ENCODE results near the gene CROCC.

CROCC gene

DNA sequence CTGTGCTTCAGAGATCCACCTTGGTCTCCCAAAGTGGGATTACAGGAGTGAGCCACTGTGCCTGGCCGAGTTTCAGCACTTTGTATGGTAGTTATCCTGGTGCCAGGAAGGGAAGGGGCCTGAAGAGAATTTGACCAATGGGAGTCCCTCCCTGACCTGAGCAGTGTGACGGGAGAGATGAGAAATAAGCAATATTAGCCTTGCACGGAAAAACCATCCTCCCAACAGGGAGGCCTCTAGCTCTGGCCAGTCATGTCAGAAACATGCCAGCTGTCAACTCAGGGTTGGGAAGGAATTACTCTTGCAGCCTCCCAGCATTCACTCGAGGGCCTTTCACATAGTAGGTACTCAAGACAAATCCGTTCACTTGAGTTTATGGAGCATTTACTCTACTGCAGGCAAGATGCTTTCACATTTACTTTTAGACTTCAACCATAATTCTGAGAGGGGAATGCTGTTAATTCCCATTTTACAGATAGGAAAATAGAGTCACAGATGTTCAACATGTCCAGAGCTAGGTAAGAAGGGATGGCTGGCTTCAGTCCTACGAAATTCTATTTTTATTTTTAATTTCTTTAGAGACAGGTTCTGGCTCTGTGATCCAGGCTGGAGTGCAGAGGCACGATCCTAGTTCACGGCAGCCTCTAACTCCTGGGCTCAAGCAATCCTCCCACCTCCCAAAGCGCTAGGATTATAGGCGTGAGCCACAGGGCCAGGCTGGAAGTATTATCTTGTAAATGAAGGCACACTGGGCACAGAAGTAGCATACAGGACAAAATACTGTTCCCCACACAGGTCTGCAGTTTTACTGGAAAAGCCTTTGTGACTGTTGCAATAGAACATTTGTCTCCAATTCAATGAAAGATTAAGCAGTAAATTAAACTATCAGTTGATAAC is 93.2 kb downstream of the CROCC start:
- no peak for DNase-seq

- DNase-seq, result no peak
Observed at GRCh38 chr1:17016317-17016661, 94.6 kb downstream of the CROCC start.

GRCh38 chr1:17017435-17017834 is 95.7 kb downstream of the CROCC start:
- no peak for DNase-seq

- no peak for DNase-seq
Observed at GRCh38 chr1:17018849-17019248, 97.1 kb downstream of the CROCC start.

DNA sequence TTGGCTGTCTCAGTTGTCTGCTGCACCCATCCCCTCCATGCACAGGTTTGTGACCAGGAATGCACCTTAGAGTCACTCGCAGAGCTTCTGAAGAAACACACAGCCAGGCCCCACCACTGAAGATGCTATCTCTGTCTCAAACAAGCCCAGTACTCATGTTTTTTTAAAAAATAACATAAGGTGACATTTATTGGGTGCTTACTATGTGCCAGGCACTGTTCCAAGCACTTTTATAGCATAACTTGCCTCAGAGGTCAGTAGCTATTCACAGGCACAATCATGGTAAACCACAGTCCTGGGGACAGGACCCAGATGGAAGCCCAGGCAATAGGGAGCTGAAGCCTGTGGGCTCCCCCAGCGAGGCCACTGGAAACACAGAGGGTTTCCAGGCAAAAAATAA is 98.8 kb downstream of the CROCC start:
- DNase-seq, result no peak

- DNase-seq, result no peak
Observed at GRCh38 chr1:17021896-17022295, 100.2 kb downstream of the CROCC start.

All from hematopoietic multipotent progenitor cell treated with erythropoietin and hydrocortisone succinate and interleukin-3 and kit ligand, for 4 days (in vitro differentiated cells).